Femur (tissue), 1 donor: ENCODE data around the gene HOXB13.
A peak's percentile ranks its signal among the peaks of the same experiment; 100 is the strongest.

ENCODE experiments used
- DNase-seq: peaks from one replicate; pipeline ENCODE4 v3.0.0-alpha.2; 2017

The HOXB13 gene

GRCh38 chr17:48701864-48702532, 26.6 kb downstream of the HOXB13 start:
- no peak for DNase-seq

DNA sequence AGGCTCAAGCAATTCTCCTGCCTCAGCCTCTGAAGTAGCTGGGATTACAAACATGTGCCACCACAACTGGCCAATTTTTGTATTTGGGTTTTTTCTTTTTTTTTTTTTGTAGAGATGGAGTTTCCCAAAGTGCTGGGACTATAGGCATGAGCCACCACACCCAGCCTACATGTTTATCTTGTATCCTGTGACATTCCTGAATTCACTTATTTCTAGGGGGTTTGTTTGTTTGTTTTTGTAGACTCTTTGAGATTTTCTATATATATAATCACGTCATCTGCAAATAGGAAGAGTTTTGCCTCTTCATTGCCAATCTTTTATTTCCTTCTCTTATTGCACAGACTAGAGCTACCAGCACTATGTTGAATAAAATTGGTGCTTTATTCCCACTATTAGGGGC, 35.4 kb downstream of the HOXB13 start:
- no peak for DNase-seq

GRCh38 chr17:48692049-48692448, 36.5 kb downstream of the HOXB13 start:
- no peak for DNase-seq

DNA sequence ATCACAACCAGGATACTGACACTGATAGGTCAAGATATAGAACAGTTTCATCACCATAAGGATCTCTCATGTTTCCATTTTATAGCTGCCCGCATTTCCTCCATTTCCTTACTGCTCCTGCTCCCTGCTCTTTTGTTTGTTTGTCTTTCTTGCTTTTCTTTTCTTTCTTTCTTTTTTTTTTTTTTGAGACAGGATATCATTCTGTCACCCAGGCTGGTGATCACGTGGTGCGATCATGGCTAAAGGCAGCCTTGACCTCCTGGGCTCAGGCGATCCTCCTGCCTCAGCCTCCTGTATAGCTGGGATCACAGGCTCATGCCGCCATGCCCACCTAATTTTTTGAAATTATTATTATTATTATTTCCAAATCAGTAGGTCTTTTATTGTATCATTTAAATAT, 37.9 kb downstream of the HOXB13 start:
- no peak for DNase-seq

DNA sequence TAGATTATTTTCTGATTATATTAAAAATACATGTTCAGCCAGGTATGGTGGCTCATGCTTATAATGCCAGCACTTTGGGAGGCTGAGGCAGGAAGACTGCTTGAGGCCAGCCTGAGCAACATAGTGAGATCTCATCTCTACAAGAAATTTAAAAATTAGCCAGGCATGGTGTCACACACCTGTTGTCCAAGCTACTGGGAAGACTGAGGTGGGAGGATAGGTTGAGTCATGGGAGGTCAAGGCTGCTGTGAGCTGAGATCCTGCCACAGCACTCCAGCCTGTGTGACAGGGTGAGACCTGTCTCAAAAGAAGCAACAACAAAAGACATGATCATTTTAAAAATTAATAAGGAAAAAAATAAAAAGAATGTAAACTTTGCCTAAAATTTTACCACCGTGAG, 46.9 kb downstream of the HOXB13 start:
- no peak for DNase-seq

- no peak for DNase-seq
Observed at GRCh38 chr17:48679385-48680096, 49.0 kb downstream of the HOXB13 start.

GRCh38 chr17:48678141-48678971, 50.2 kb downstream of the HOXB13 start:
- DNase-seq: peak; percentile 67

DNA sequence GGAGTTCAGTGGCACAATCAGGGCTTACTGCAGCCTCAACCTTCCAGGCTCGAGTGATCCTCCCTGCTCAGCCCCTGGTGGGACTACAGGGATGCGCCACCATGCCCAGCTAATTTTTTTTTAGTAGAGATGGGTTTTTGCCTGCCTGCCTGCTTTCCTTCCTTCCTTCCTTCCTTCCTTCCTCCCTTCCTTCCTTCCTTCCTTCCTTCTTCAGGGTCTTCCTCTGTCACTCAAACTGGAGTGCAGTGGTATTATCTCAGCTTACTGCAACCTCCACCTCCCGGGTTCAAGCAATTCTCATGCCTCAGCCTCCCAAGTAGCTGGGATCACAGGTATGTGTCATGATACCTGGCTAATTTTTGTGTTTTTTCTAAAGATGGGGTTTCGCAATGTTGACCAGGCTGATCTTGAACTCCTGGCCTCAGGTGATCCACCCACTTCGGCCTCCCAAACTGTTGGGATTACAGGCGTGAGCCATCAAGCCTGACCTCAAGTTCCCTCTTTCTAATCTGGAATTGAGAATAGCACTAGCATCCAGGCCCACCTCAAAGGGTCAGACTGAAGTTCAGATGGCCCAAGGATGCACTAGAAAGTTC, 51.5 kb downstream of the HOXB13 start:
- no peak for DNase-seq
